ENCODE results near the gene LRRTM2.

- no peak for TF ChIP-seq BHLHE40 (IDR thresholded peaks at IDR 0.05; ENCODE audit: borderline replicate concordance)
- no peak for TF ChIP-seq ELF4 (IDR thresholded peaks at IDR 0.05)
These were observed 33.6 kb downstream of the LRRTM2 start for GRCh38 chr5:138841531-138841930.
